Measurements from ENCODE around the gene KAT14.
"Not testable (repeated sequence)": the region's sequence is repeated elsewhere in the genome, so short reads cannot be mapped to it uniquely, and the experiment has no call there.

The KAT14 gene

GRCh38 chr20:18224968-18225568, 87.4 kb downstream of the KAT14 start:
- no peak for DNase-seq

GRCh38 chr20:18225632-18226031, 88.0 kb downstream of the KAT14 start:
- DNase-seq = no peak

- not testable (repeated sequence) for DNase-seq
Measured at GRCh38 chr20:18226741-18227140, 89.1 kb downstream of the KAT14 start.

GRCh38 chr20:18233408-18233943, 95.8 kb downstream of the KAT14 start:
- DNase-seq = no peak
